Prostate gland (tissue), 2 donors: ENCODE data around the gene ADARB2.

Experiments used
- CTCF ChIP-seq, 4 experiments: fragments of 200-600 bp in 2 of 4; fragments of 450-650 bp in 2 of 4; sonication (generic) in 2 of 4; IDR thresholded peaks; 1 replicate in 3 of 4; 2 replicates in 1 of 4; pipeline ENCODE4 v1.5.1; 2016 to 2019; ENCODE audit warnings: antibody characterized with exemption in 4 of 4, mild to moderate bottlenecking in 2 of 4, moderate library complexity in 2 of 4
- POLR2A ChIP-seq: fragments of 450-650 bp; IDR thresholded peaks from one replicate; pipeline ENCODE4 v1.6.1; 2016; ENCODE audit warnings: antibody characterized with exemption, mild to moderate bottlenecking
- POLR2AphosphoS5 ChIP-seq: sonication (generic); formaldehyde crosslinking; IDR thresholded peaks from one replicate; pipeline ENCODE4 v1.6.1; 2017; ENCODE audit warnings: antibody characterized with exemption

DNA sequence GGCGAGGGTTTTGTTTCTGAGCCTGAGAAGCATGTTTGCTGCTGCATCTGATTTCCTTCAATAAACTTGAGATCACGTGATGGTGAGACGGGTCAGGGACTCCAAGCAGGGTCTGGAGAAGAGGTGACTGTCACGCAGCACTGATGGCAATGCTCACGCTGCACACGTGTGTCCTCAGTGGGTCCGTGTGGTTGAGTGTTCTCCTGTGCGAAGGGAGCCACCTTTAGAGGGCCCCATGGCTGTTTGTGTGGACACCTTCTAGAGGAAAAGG lies 580.8 kb downstream of the ADARB2 start:
- TF ChIP-seq CTCF (IDR thresholded peaks at IDR 0.05): no peak
- no peak for TF ChIP-seq POLR2A
- TF ChIP-seq POLR2AphosphoS5: no peak
